ENCODE data around the gene INPP4B.

GRCh38 chr4:142579443-142579842 lies 266.7 kb downstream of the INPP4B start:
- no peak for TF ChIP-seq CTCF (IDR thresholded peaks at IDR 0.05)
- no peak for TF ChIP-seq POLR2A (IDR thresholded peaks at IDR 0.05)

All from ovary (tissue), 3 donors.